Retina (tissue), 1 donor: Measurements from ENCODE around the gene SYT1.

Experiments
- DNase-seq: peaks from one replicate; pipeline ENCODE4 v3.0.0-alpha.2; 2016

SYT1 gene

GRCh38 chr12:79236920-79237319 lies 372.3 kb downstream of the SYT1 start:
- no peak for DNase-seq

- no peak for DNase-seq
Observed at GRCh38 chr12:79238246-79238645, 373.7 kb downstream of the SYT1 start.

- DNase-seq = no peak
Observed at GRCh38 chr12:79247494-79247893, 382.9 kb downstream of the SYT1 start.

GRCh38 chr12:79250186-79250585 lies 385.6 kb downstream of the SYT1 start:
- DNase-seq = no peak

GRCh38 chr12:79250960-79251755 lies 386.6 kb downstream of the SYT1 start:
- DNase-seq = no peak

DNA sequence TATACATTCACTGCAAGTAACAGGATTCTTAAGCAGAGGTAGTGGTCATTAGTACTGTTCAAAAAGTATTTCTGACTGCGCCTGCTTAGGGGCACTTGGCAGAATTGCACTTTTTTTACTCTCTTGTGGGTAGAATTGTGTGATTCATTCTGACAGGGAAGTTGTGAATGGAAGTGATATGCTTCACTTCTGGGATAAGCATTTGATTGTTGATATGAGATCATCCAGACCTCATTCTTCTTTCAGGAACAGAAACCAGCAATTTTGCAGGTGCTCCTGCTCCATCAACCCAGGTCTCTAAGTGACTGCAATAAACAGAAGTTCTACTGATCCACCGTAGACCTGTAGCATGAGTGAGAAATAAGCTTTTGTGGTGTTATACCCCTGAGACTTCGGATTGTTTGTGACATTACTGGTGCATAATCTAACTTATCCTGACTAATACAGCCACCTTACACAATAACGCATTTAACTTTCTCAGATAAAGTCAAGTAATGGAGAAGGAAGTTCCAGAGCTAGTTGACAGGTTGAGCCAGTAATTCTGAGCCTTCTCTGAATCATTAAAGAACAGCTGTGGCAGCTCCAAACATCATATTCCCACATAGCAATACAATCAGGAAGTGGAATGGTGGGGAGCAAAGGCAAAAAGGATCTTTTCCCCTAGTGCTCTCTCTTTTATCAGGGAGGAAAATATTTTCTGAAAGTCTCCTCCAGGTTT lies 387.9 kb downstream of the SYT1 start:
- no peak for DNase-seq

GRCh38 chr12:79255288-79255687 lies 390.7 kb downstream of the SYT1 start:
- DNase-seq = no peak

GRCh38 chr12:79260923-79261322 lies 396.3 kb downstream of the SYT1 start:
- no peak for DNase-seq

- DNase-seq = no peak
Observed at GRCh38 chr12:79262938-79263337, 398.4 kb downstream of the SYT1 start.

GRCh38 chr12:79266343-79267144 lies 402.0 kb downstream of the SYT1 start:
- DNase-seq = peak; percentile 76

- peak; percentile 23 for DNase-seq
Observed at GRCh38 chr12:79267580-79267979, 403.0 kb downstream of the SYT1 start.

- DNase-seq = no peak
Observed at GRCh38 chr12:79274501-79275064, 410.0 kb downstream of the SYT1 start.

DNA sequence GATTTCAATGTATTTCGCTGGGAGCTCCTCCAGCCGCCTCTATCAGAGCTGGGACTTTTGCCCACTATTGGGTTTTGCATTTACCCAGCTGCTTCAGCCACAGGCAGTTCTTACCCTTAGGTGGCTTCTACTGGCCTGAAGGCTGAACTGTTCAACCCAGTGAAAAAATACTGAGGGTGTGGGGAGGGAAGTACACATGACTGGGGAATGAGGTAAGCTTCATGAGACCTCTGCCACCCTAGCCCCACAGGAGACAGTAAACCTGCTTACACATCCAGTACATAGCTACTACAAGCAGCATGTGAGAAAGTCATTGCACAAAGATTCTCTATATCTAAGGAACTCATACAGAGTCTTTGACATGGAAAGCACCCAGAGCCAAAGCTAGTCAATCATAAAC lies 411.1 kb downstream of the SYT1 start:
- DNase-seq = no peak

DNA sequence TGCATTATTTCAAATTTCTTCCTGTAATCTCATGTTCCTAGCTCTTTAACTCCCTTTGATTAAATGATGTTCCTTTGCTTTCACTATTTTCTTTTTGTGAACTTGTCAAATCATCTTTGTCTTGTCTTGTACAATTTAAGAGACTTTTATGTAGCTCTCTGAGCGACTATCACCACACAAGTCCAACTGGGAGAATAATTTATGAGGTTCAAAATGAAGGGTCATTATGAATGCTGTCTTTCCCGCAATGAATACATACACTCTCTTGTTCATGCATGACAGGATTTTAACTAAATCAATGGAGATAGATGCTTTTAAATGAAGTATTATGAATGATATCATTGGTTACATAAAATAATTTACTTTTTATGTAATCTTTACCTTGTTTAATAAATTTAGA lies 418.8 kb downstream of the SYT1 start:
- no peak for DNase-seq

DNA sequence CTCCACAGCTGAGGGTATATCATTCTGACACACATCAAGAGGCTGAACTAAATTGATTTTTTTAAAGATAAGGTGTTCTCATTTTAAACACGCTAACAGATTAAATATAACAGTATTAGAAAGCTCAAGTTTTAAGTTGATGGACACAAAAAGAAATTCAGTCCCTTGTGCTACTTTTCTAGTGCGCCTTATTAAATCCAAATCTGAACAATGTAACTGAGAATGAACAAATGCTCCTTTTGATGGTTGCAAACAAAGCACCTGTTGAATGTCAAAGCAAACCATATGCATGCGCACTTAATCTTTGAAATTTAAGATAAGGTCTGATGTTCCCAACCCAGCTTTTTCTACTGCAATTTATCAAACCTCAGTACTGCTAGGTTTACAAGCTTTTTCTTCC lies 424.3 kb downstream of the SYT1 start:
- no peak for DNase-seq

DNA sequence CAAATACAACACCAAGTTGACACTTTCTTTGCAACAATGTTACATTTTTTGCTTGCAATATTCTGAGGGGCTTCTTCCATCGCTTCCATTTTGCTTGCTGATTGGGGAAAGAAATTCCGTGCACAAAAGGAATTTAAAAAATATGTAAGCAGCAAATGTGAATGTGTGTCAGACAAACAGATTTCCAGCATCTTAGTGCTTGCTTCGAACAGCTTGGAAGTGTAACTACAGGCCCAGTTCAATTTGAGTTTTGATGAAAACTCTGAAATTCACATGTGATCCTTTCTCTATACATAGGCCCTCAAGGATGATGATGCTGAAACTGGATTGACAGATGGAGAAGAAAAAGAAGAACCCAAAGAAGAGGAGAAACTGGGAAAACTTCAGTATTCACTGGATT lies 427.1 kb downstream of the SYT1 start:
- no peak for DNase-seq

- no peak for DNase-seq
Observed at GRCh38 chr12:79294590-79294989, 430.0 kb downstream of the SYT1 start.

DNA sequence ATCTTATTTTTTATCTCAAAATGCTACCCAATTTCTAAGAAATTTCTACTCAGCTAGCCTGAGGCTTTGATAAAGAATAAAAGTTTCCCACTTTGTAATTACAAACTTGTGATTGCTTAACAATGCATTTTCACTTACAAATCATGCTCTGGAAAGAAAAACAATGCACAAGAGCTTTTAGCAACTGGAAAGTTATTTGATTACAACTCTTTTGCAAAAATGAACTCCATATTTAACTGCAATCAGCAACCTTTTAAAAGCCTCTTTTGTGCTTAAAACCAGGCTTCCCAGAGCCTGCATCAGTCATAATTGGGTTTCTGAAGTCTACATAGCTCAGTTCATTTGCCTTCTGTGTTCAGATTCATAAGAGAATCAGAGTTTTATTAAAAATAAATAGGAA lies 431.0 kb downstream of the SYT1 start:
- no peak for DNase-seq

- no peak for DNase-seq
Observed at GRCh38 chr12:79296133-79296532, 431.6 kb downstream of the SYT1 start.

- no peak for DNase-seq
Observed at GRCh38 chr12:79296871-79297270, 432.3 kb downstream of the SYT1 start.

- no peak for DNase-seq
Observed at GRCh38 chr12:79298506-79298905, 433.9 kb downstream of the SYT1 start.

- DNase-seq = no peak
Observed at GRCh38 chr12:79299447-79300198, 435.0 kb downstream of the SYT1 start.

GRCh38 chr12:79300199-79300568 lies 435.6 kb downstream of the SYT1 start:
- no peak for DNase-seq
